NCI-H524 treated with DMSO at 0.1 percent for 48 hours (cell line): ENCODE results near the gene ENO2.

ENCODE experiments used
- DNase-seq: peaks from one replicate; lab custom pipeline; 2025; lab: John Stamatoyannopoulos, UW

Gene ENO2

DNA sequence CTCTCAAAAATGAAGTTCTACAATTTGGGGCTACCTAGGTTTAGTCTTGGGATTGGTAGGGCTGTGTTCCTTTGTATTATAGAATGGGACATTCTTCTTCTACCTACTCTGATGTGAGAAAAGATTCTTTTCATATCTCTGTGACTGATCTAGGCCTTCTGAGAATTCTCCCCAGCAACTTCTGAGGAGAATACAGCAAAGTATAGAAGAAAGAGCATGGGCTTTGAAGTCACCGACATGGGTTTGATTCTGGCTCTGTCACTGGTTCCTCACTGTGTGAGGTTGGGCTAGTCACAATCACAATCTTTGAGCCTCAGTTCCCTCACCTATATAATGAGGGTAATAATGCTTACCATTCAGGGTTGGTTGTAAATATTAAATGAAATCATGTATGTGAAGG, 18.4 kb downstream of the ENO2 start:
- no peak for DNase-seq

DNA sequence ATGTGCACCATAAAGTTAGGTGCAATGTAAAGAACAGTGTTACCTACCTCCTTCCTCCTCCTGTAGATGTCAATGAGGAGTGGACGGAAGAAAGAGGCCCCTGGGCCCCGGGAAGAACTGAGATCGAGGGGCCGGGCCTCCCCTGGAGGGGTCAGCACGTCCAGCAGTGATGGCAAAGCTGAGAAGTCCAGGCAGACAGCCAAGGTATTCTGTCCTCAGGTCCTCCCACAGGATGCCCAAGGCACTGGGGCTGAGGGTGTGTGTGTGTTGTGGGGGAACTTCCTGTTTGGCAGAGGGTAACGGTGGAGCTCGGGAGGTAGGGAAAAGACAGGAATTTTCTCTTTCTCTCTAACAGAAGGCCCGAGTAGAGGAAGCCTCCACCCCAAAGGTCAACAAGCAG, 19.7 kb downstream of the ENO2 start:
- no peak for DNase-seq

GRCh38 chr12:6935371-6936193, 21.2 kb downstream of the ENO2 start:
- DNase-seq, result no peak

DNA sequence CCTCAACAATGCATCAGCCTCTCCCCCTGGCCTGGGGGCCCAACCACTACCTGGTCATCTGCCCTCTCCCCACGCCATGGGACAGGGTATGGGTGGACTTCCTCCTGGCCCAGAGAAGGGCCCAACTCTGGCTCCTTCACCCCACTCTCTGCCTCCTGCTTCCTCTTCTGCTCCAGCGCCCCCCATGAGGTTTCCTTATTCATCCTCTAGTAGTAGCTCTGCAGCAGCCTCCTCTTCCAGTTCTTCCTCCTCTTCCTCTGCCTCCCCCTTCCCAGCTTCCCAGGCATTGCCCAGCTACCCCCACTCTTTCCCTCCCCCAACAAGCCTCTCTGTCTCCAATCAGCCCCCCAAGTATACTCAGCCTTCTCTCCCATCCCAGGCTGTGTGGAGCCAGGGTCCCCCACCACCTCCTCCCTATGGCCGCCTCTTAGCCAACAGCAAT, 21.8 kb downstream of the ENO2 start:
- no peak for DNase-seq

GRCh38 chr12:6936636-6937480, 22.5 kb downstream of the ENO2 start:
- no peak for DNase-seq

DNA sequence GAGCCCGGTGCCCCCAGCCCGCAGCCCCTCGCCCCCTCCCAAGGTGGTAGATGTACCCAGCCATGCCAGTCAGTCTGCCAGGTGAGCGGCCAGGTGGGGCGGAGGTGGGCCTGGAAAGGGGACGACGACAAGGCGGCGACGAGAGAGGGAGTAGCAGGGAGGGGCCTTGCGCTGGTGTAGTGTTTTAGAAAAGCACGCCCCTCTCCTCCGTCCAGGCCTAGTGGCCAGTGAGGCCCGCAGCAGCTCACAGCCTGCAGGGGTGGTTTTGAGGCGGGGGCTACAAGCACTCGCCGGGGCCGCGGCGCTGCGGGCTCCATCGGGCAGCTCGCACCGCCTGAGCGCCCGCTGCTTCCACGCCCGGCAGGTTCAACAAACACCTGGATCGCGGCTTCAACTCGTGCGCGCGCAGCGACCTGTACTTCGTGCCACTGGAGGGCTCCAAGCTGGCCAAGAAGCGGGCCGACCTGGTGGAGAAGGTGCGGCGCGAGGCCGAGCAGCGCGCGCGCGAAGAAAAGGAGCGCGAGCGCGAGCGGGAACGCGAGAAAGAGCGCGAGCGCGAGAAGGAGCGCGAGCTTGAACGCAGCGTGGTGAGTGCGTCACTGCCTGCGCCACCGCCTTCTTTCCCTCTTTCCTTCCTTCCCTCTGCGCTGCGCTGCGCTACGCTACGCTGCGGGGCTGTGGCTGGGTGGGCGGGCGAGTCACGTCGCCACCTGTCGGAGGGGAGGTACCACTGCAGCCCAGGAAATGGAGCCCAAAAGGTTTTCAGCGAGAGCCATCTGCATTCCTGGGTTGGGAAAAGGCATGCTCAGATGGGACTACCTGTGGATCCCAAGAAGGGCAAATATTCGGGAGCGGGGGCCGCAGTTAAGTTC, 23.3 kb downstream of the ENO2 start:
- DNase-seq, result peak; percentile 54

DNA sequence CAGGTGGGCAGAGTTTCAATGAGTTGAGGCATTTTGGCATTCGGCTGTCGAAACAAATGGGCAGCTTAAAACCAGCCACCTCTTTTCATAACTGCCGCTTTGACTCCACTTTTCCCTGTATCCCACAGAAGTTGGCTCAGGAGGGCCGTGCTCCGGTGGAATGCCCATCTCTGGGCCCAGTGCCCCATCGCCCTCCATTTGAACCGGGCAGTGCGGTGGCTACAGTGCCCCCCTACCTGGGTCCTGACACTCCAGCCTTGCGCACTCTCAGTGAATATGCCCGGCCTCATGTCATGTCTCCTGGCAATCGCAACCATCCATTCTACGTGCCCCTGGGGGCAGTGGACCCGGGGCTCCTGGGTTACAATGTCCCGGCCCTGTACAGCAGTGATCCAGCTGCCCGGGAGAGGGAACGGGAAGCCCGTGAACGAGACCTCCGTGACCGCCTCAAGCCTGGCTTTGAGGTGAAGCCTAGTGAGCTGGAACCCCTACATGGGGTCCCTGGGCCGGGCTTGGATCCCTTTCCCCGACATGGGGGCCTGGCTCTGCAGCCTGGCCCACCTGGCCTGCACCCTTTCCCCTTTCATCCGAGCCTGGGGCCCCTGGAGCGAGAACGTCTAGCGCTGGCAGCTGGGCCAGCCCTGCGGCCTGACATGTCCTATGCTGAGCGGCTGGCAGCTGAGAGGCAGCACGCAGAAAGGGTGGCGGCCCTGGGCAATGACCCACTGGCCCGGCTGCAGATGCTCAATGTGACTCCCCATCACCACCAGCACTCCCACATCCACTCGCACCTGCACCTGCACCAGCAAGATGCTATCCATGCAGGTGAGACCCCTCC, 24.2 kb downstream of the ENO2 start:
- no peak for DNase-seq

DNA sequence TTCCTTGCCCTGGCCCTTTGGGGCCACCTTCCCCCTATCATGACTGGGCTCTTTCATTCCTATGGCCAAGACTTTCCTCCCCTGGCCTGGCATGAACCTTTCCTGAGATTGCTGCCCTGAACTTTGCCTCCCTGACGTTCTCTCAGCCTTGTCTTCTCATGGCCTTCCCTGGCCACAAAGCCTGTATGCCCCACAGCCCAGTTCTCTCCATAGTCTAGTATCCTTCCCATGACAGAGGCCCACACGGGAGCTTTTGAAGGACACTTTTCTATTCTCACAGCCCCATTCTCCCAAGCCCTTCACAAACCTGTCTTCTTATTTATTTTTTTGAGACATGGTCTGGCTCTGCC, 24.8 kb downstream of the ENO2 start:
- DNase-seq, result no peak

GRCh38 chr12:6941267-6941666, 26.9 kb downstream of the ENO2 start:
- no peak for DNase-seq

- DNase-seq, result no peak
These were observed 27.4 kb downstream of the ENO2 start for GRCh38 chr12:6941782-6942181.

- DNase-seq, result no peak
These were observed 27.9 kb downstream of the ENO2 start for GRCh38 chr12:6942331-6942665.

GRCh38 chr12:6943389-6943721, 29.0 kb downstream of the ENO2 start:
- DNase-seq, result peak; percentile 83

- DNase-seq, result peak; percentile 83
These were observed 29.5 kb downstream of the ENO2 start, which contains the start of the genes C12orf57 and RNU7-1 for GRCh38 chr12:6943722-6944380. Gene C12orf57 (plus strand): TSS chr12:6944022. CDS start chr12:6944122, 100 bp downstream. Gene RNU7-1 (plus strand): TSS chr12:6943816.

GRCh38 chr12:6944381-6945186, 30.2 kb downstream of the ENO2 start:
- peak; percentile 72 for DNase-seq

GRCh38 chr12:6945613-6946012, 31.2 kb downstream of the ENO2 start:
- no peak for DNase-seq

DNA sequence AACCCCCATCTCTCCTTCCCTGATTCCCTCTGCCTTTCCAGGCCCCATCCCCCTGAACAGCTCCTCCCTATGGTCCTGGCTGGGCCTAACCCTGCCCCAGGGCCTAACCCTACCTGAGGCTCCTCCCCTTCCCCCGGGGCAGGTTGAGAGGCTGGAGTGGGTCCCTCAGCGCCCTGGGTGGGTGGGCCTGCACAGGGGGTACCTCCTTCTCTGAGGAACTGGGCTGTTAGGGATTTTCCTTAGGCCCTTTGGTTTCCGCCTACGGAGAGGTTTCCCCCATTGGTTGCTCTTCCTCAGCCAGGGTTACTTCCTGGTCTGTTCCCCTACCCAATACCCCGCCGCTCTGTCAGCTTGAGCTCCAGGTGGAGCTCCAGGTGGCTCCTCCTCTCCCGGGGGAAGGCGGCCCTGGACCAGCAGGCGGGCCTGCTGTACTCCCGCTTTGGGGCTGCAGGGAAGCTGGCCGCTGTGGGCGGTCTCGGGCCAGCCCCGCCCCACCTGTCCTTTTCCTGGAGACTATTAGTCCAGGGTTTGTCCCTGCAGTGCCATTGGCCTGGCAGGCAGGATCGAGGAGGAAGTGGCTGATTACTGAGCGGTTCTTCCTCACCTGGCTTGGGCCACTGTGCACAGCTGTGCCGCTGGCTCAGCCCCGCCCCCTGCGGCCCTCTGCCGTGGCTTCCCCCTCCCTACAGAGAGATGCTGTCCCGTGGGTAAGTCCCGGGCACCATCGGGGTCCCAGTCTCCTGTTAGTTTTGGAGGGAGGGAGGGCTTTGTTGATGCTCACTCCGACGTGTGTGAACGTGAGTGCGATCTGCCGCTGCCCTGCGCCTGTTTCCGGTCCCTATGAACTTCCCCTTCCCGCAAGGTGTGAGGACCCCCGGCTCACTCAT, 31.9 kb downstream of the ENO2 start:
- no peak for DNase-seq

- no peak for DNase-seq
These were observed 32.6 kb downstream of the ENO2 start for GRCh38 chr12:6946920-6947374.

DNA sequence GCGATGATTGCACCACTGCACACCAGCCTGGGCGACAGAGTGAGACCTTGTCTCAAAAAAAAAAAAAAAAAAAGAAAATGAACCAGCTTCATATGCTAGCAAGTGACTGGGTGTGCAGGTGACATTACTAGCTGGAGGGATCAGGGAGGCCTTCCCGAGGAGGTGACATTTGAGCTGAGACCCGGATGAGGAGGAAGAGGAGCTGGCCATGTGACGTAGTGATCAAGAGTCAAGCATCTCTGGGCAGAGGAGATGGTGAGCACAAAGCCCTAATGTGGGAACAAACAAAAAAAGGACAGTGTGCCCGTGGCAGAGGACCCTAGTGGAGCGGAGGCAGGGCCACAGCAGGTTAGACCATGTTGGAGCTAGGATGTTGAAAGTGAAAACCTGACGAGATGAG, 33.2 kb downstream of the ENO2 start:
- DNase-seq, result no peak
